ENCODE results near the gene MYLK3.
"Not testable (repeated sequence)": the region's sequence is repeated elsewhere in the genome, so short reads cannot be mapped to it uniquely, and the experiment has no call there.

MYLK3 gene

DNA sequence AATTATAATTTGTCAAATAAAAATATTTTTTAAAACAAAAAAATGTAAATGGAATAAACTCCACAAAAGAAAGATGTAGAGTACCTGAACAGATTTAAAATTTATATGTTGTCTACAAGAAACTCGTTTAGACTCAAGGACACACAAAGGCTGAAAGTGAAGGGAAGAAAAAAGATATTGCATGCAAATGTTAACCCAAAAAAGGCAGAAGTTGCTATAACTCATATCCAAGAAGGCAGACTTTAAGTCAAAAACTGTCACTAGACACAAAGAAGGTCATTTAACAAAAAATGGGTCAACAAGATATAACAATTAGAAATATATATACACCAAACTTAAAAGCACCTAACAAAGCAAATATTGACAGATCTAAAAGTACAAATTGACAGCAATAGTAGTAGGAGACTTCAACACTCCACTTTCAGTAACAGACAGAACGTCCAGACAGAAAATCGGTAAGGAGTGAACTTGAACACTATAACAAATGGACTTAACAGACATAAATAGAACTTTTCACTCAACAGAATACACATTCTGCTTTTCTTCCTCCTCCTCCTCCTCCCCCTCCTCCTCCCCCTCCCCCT lies 40.8 kb upstream of the MYLK3 start:
- no peak for DNase-seq (ENCODE audit: low read depth)
- TF ChIP-seq, protein P1, sequence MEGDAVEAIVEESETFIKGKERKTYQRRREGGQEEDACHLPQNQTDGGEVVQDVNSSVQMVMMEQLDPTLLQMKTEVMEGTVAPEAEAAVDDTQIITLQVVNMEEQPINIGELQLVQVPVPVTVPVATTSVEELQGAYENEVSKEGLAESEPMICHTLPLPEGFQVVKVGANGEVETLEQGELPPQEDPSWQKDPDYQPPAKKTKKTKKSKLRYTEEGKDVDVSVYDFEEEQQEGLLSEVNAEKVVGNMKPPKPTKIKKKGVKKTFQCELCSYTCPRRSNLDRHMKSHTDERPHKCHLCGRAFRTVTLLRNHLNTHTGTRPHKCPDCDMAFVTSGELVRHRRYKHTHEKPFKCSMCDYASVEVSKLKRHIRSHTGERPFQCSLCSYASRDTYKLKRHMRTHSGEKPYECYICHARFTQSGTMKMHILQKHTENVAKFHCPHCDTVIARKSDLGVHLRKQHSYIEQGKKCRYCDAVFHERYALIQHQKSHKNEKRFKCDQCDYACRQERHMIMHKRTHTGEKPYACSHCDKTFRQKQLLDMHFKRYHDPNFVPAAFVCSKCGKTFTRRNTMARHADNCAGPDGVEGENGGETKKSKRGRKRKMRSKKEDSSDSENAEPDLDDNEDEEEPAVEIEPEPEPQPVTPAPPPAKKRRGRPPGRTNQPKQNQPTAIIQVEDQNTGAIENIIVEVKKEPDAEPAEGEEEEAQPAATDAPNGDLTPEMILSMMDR (IDR thresholded peaks at IDR 0.05; ENCODE audit: insufficient read depth, low read depth, low read length, missing control alignments) = no peak
- no peak overlapping the region for H3K4me3 ChIP-seq (ENCODE audit: low read length)

GRCh38 chr16:46787909-46788308 lies 39.8 kb upstream of the MYLK3 start:
- H3K4me3 ChIP-seq (ENCODE audit: low read length) = no peak overlapping the region
- TF ChIP-seq, protein P1 (IDR thresholded peaks at IDR 0.05; ENCODE audit: insufficient read depth, low read depth, low read length, missing control alignments) = no peak
- DNase-seq (ENCODE audit: low read depth) = no peak

DNA sequence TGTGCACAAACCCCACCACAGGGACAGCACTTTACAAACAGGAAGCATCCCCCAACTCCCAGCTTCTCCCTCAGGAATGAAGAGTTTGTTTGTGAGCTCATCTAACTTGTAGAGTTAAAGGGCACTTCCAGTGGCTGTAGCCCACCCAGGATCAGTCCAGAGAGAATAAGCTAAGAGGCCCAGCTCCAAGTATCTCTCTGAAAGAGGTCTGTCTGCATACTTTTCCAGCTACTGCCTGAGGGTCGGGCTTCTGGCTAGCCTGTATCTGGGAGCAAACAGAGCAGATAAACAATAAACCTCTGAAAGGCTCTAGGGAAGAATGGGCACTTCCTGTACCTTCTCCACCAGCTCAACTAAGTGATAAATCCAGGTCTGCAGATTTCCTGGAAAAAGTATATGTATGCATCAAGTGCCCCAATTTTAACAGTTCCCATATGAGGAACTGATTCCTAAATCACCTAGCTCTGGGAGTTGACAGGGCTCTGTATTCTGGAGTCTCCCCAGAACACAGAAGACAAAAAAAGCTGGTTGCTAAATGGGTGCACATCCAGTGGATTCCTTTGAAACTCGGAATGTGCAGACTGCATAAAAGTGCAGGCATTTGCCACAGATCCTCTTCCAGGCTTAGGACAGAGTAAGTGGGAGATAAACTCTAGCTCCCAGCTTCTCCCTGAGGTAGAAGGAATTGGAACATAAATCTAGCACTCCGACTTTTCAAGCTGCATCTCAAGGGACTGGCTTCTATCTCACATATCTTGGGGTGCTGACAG lies 37.1 kb upstream of the MYLK3 start:
- DNase-seq (ENCODE audit: low read depth) = no peak
- TF ChIP-seq, protein P1 (IDR thresholded peaks at IDR 0.05; ENCODE audit: insufficient read depth, low read depth, low read length, missing control alignments) = no peak
- H3K4me3 ChIP-seq (ENCODE audit: low read length) = no peak overlapping the region

GRCh38 chr16:46784569-46784968 lies 36.4 kb upstream of the MYLK3 start:
- H3K4me3 ChIP-seq (ENCODE audit: low read length) = not testable (repeated sequence)

GRCh38 chr16:46783800-46784199 lies 35.7 kb upstream of the MYLK3 start:
- no peak for DNase-seq (ENCODE audit: low read depth)
- H3K4me3 ChIP-seq (ENCODE audit: low read length) = no peak overlapping the region

More at GRCh38 chr16:46784569-46784968, 36.4 kb upstream of the MYLK3 start:
- peak; percentile 19 for DNase-seq (ENCODE audit: low read depth)

DNA sequence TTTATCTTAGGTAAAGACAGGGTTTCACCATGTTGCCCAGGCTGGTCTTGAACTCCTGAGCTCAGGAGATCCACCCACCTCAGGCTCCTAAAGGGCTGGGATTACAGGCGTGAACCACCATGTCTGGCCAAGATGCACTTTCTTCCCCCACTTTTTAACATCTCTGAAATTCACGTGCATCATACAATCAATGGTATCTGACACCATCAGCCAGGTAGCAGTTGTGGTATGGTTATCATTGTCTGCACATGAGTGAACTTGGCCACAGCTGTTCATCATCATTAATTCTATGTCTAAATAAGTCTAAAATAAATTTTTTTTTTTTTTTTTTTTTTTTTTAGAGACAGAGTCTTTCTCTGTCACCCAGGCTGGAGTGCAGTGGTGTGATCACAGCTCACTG lies 34.2 kb upstream of the MYLK3 start:
- H3K4me3 ChIP-seq (ENCODE audit: low read length) = no peak overlapping the region
- TF ChIP-seq, protein P1 (IDR thresholded peaks at IDR 0.05; ENCODE audit: insufficient read depth, low read depth, low read length, missing control alignments) = no peak
- DNase-seq (ENCODE audit: low read depth) = no peak

More at GRCh38 chr16:46783800-46784199, 35.7 kb upstream of the MYLK3 start:
- TF ChIP-seq, protein P1 (IDR thresholded peaks at IDR 0.05; ENCODE audit: insufficient read depth, low read depth, low read length, missing control alignments) = no peak

GRCh38 chr16:46777804-46778203 lies 29.7 kb upstream of the MYLK3 start:
- no peak overlapping the region for H3K4me3 ChIP-seq (ENCODE audit: low read length)
- TF ChIP-seq, protein P1 (IDR thresholded peaks at IDR 0.05; ENCODE audit: insufficient read depth, low read depth, low read length, missing control alignments) = no peak
- DNase-seq (ENCODE audit: low read depth) = no peak
